ENCODE results near the gene KBTBD3.

- no peak for TF ChIP-seq CTCF (IDR thresholded peaks at IDR 0.05)
- no peak for TF ChIP-seq POLR2A (IDR thresholded peaks at IDR 0.05; ENCODE audit: low read depth)
- TF ChIP-seq EP300 (IDR thresholded peaks at IDR 0.05): no peak
- no peak for TF ChIP-seq POLR2AphosphoS5 (IDR thresholded peaks at IDR 0.05)
These were observed 44.6 kb upstream of the KBTBD3 start for GRCh38 chr11:106121570-106122320.

All from esophagus muscularis mucosa (tissue), 4 donors.